HepG2 (cell line): ENCODE results near the gene PTPRM. TPM values are rescaled to one million over a fixed set of nuclear protein-coding genes. Genes with fewer than 3 reads are reported as not detected.

ENCODE experiments used
- ATAC-seq: fragments of 200-7000 bp; cut with Tn5 transposase; 3 replicates; pipeline ENCODE4 v1.9.1; 2020; ENCODE audit warnings: mild to moderate bottlenecking, moderate library complexity
- BruUV-seq: library from RNA; stranded (reverse); fragments of 400-500 nt; replicated peaks from 2 replicates; lab custom pipeline; 2021; lab: Mats Ljungman, UMichigan
- CTCF ChIA-PET: fragments of 300-600 bp; formaldehyde crosslinking; extraction: SDS; loops from one replicate; lab custom pipeline; 2021; ENCODE audit warnings: low total read pairs, inconsistent platforms, low intra/inter-chr PET ratio; lab: Yijun Ruan, JAX
- POLR2A ChIA-PET: fragments of 350-600 bp; sonication (Branson Sonifier 250); formaldehyde crosslinking; loops from one replicate; lab custom pipeline; 2020; ENCODE audit warnings: antibody characterized with exemption, inconsistent platforms; lab: Yijun Ruan, JAX
- DNase-seq: peaks from one replicate; pipeline ENCODE4 v3.0.0-alpha.2; 2015; ENCODE audit warnings: low spot score
- FAIRE-seq: peaks from 3 replicates; lab custom pipeline; 2011; peaks lifted over from hg19 to GRCh38; lab: Jason Lieb, UNC
- H2AFZ ChIP-seq: one replicate; pipeline ENCODE4 v1.6.1; 2011; ENCODE audit warnings: low read length, inconsistent platforms
- H3K27ac ChIP-seq: fragments of 300-600 bp; 3 replicates; pipeline ENCODE4 v1.8.0; 2011; ENCODE audit warnings: mixed run types, mild to moderate bottlenecking, mixed read lengths, low read length, inconsistent platforms; ENCODE audit not compliant: insufficient read depth; ENCODE audit errors: extremely low read length
- H3K27me3 ChIP-seq, 2 experiments: fragments of 200-600 bp in 1 of 2; 2 replicates in 1 of 2; 3 replicates in 1 of 2; pipeline versions ENCODE4 v1.6.0 to v1.8.0; 2011; ENCODE audit warnings: low read length in 2 of 2, mild to moderate bottlenecking in 2 of 2, moderate library complexity in 2 of 2, inconsistent platforms in 1 of 2; ENCODE audit not compliant: insufficient read depth in 2 of 2, control insufficient read depth in 1 of 2
- H3K36me3 ChIP-seq, 2 experiments: fragments of 200-600 bp in 1 of 2; replicated peaks in 1 of 2; 2 replicates in 1 of 2; 3 replicates in 1 of 2; pipeline versions ENCODE4 v1.5.1 to v1.8.0; 2011; ENCODE audit warnings: low read length in 2 of 2, inconsistent platforms in 1 of 2; ENCODE audit not compliant: insufficient read depth in 2 of 2, control insufficient read depth in 1 of 2
- H3K4me1 ChIP-seq: 2 replicates; pipeline ENCODE4 v1.5.1; 2012; ENCODE audit warnings: low read length, inconsistent platforms; ENCODE audit not compliant: insufficient read depth
- H3K4me2 ChIP-seq: 2 replicates; pipeline ENCODE4 v1.6.0; 2011; ENCODE audit warnings: low read depth, low read length, inconsistent platforms
- H3K4me3 ChIP-seq, 3 experiments: fragments of 200-600 bp in 1 of 3; sonication (generic), shearing (Covaris generic) in 1 of 3; replicated peaks in 1 of 3; 2 replicates each; pipeline ENCODE4 v1.5.1; 2011 to 2016; ENCODE audit warnings: low read length in 3 of 3, inconsistent platforms in 2 of 3, low read depth in 2 of 3, mild to moderate bottlenecking in 2 of 3, control low read depth in 1 of 3, mixed read lengths in 1 of 3; ENCODE audit not compliant: insufficient read depth in 1 of 3
- H3K79me2 ChIP-seq: one replicate; pipeline ENCODE4 v1.6.1; 2011; ENCODE audit warnings: low read length, inconsistent platforms; ENCODE audit not compliant: insufficient read depth
- H3K9ac ChIP-seq: 2 replicates; pipeline ENCODE4 v1.6.0; 2011; ENCODE audit warnings: mild to moderate bottlenecking, low read depth, low read length, inconsistent platforms; ENCODE audit not compliant: insufficient read depth
- H3K9me3 ChIP-seq: 2 replicates; pipeline ENCODE4 v1.5.1; 2012; ENCODE audit warnings: mild to moderate bottlenecking, low read length
- H4K20me1 ChIP-seq: 2 replicates; pipeline ENCODE4 v1.6.0; 2011; ENCODE audit warnings: inconsistent platforms, mild to moderate bottlenecking, low read length, moderate library complexity; ENCODE audit not compliant: insufficient read depth
- ARNT2 ChIP-seq: sonication (generic); formaldehyde crosslinking; IDR thresholded peaks from 2 replicates; pipeline ENCODE4 v1.8.0; 2022; ENCODE audit warnings: mild to moderate bottlenecking, low read depth, missing genetic modification reagents, moderate library complexity
- BRD4 ChIP-seq: sonication (generic); formaldehyde crosslinking; IDR thresholded peaks from 2 replicates; pipeline ENCODE4 v1.4.0; 2020; ENCODE audit warnings: missing genetic modification reagents
- HNF4A ChIP-seq: sonication (generic); formaldehyde crosslinking; IDR thresholded peaks from 2 replicates; pipeline ENCODE4 v1.4.0; 2020; ENCODE audit warnings: missing genetic modification reagents
- KAT8 ChIP-seq: IDR thresholded peaks from 2 replicates; pipeline ENCODE4 v1.6.1; 2016; ENCODE audit warnings: missing genetic modification reagents, missing compliant biosample characterization
- KLF12 ChIP-seq: sonication (generic); formaldehyde crosslinking; IDR thresholded peaks from 2 replicates; pipeline ENCODE4 v1.4.0; 2020; ENCODE audit warnings: missing genetic modification reagents, borderline replicate concordance
- NONO ChIP-seq, 2 experiments: fragments of 450-650 bp in 1 of 2; sonication (generic) in 1 of 2; formaldehyde crosslinking in 1 of 2; IDR thresholded peaks in 1 of 2; conservative IDR thresholded peaks in 1 of 2; 2 replicates each; pipeline versions ENCODE4 v1.6.1 to v1.8.0; 2017 to 2022; ENCODE audit warnings: mild to moderate bottlenecking in 1 of 2, missing genetic modification reagents in 1 of 2, moderate library complexity in 1 of 2
- NR2C2 ChIP-seq: sonication (generic); formaldehyde crosslinking; IDR thresholded peaks from 2 replicates; pipeline ENCODE4 v1.4.0; 2020; ENCODE audit warnings: missing genetic modification reagents, mild to moderate bottlenecking, moderate library complexity, borderline replicate concordance
- POGZ ChIP-seq: sonication (generic); formaldehyde crosslinking; IDR thresholded peaks from 2 replicates; pipeline ENCODE4 v1.4.0; 2020; ENCODE audit warnings: mild to moderate bottlenecking, missing genetic modification reagents
- TOE1 ChIP-seq: sonication (generic); formaldehyde crosslinking; IDR thresholded peaks from 2 replicates; pipeline ENCODE4 v1.4.0; 2020; ENCODE audit warnings: mild to moderate bottlenecking, missing genetic modification reagents
- ZBTB8A ChIP-seq: sonication (generic); formaldehyde crosslinking; IDR thresholded peaks from 2 replicates; pipeline ENCODE4 v1.4.0; 2020; ENCODE audit warnings: mild to moderate bottlenecking, low read depth, missing genetic modification reagents, borderline replicate concordance
- ZFP41 ChIP-seq: sonication (generic); formaldehyde crosslinking; IDR thresholded peaks from 2 replicates; pipeline ENCODE4 v1.4.0; 2020; ENCODE audit warnings: mild to moderate bottlenecking, missing genetic modification reagents, borderline replicate concordance
- ZNF230 ChIP-seq: sonication (generic); formaldehyde crosslinking; IDR thresholded peaks from 2 replicates; pipeline ENCODE4 v1.4.0; 2020; ENCODE audit warnings: mild to moderate bottlenecking, missing genetic modification reagents
- ZNF460 ChIP-seq: sonication (generic); formaldehyde crosslinking; IDR thresholded peaks from 2 replicates; pipeline ENCODE4 v1.5.1; 2020; ENCODE audit warnings: missing genetic modification reagents, mild to moderate bottlenecking, borderline replicate concordance
- ZNF549 ChIP-seq: sonication (generic); formaldehyde crosslinking; IDR thresholded peaks from 2 replicates; pipeline ENCODE4 v1.5.0; 2020; ENCODE audit warnings: missing genetic modification reagents
- ZNF629 ChIP-seq: sonication (generic); formaldehyde crosslinking; conservative IDR thresholded peaks from 2 replicates; pipeline ENCODE4 v1.5.0; 2020; ENCODE audit warnings: missing genetic modification reagents
- ZNF720 ChIP-seq: sonication (generic); formaldehyde crosslinking; IDR thresholded peaks from 2 replicates; pipeline ENCODE4 v1.4.0; 2020; ENCODE audit warnings: missing genetic modification reagents
- ZNF841 ChIP-seq: sonication (generic); formaldehyde crosslinking; IDR thresholded peaks from 2 replicates; pipeline ENCODE4 v1.8.1; 2023; ENCODE audit warnings: missing genetic modification reagents, borderline replicate concordance
- WGBS: methylation state at CpG from one replicate; pipeline ENCODE4 v1.1.6; 2017; ENCODE audit warnings: low lambda C conversion rate; 5-methylcytosine and 5-hydroxymethylcytosine counted together
- in situ Hi-C: cut with HindIII; loops from 2 replicates; pipeline ENCODE4 v1.10.0; 2017; ENCODE audit warnings: low pct_unique_long_range_greater_than_20kb; ENCODE audit not compliant: extremely low pct_ligation_motif_present
- intact Hi-C: fragments of 100-400 bp; cut with micrococcal nuclease; formaldehyde crosslinking; loops from one replicate; pipeline ENCODE4 v1.10.0; 2022; ENCODE audit not compliant: unreplicated experiment
- polyA plus RNA-seq, 8 experiments: library from polyadenylated mRNA; depleted of rRNA in 3 of 8; stranded (reverse) in 7 of 8; unstranded in 1 of 8; fragments of >200 nt; fragmentation: Illumina TruSeq in 4 of 8; extraction: Trizol in 4 of 8; gene quantifications; 2 replicates each; pipeline versions ENCODE4 v1.2.1 to v1.2.3, GENCODE V29; 2011 to 2016; ENCODE audit warnings: low read depth in 4 of 8, missing spikeins in 1 of 8, mixed read lengths in 1 of 8; ENCODE audit not compliant: insufficient read depth in 1 of 8
- total RNA-seq, 5 experiments: library from RNA; depleted of rRNA; stranded (reverse); fragments of >200 nt; fragmentation: Illumina TruSeq; extraction: Trizol; gene quantifications; 2 replicates each; pipeline ENCODE4 v1.2.3, GENCODE V29; 2016; ENCODE audit warnings: low read depth in 1 of 5
- TF ChIP-seq, protein P1 (sequence below): sonication (generic); formaldehyde crosslinking; IDR thresholded peaks from 2 replicates; pipeline ENCODE4 v1.8.1; 2023; ENCODE audit warnings: mild to moderate bottlenecking, moderate library complexity, missing genetic modification reagents

Gene PTPRM
- total and polyA plus RNA-seq, 2 of the 13 experiments (the other 11 are each of a cell fraction or from before 2014, with no cell fraction given), result 12.6 to 108 TPM

DNA sequence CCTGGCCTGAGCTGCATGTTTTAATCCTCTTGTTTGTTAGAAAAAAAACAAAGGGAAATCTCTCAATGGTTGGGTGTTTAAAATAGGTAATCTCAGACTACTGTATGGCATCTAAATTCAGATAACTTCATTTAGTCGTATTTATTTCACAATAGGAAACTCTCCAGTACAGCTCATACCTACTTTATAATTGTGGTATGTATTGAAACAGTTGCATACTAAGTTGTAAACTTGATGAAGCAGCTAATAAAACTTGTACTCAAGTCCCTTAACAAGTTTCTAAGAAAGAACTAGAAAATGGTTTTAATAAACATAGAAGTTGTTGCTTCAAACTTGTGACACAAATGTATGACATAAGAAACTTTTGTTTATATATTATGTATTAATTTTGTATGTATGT is 334.5 kb downstream of the PTPRM start:
- Histone ChIP-seq H3K36me3 (peaks cover 3% of the 10 kb centered on the region in 2 experiments; a peak in 1 of 5 replicates), H3K4me2 (no peak overlapping the region), H3K9ac (no peak overlapping the region), H3K4me1 (no peaks in the 10 kb centered on the region), H2AFZ (no peak overlapping the region), H3K9me3 (no peaks in the 10 kb centered on the region), H3K4me3 (no peak overlapping the region), H4K20me1 (no peaks in the 10 kb centered on the region; the same call in 1 of the 2 replicates), H3K27ac (no peak overlapping the region), H3K79me2 (no peaks in the 10 kb centered on the region), H3K27me3 (no peaks in the 10 kb centered on the region)
- intact Hi-C loops (loop anchor here (5.0 kb wide), 1 partner anchor 49 kb away; no protein-coding TSS in a partner anchor), in situ Hi-C loops (no loop called here)
- TF ChIP-seq POGZ (CRISPR knock-in tag), result no peak
- TF ChIP-seq, protein P1, sequence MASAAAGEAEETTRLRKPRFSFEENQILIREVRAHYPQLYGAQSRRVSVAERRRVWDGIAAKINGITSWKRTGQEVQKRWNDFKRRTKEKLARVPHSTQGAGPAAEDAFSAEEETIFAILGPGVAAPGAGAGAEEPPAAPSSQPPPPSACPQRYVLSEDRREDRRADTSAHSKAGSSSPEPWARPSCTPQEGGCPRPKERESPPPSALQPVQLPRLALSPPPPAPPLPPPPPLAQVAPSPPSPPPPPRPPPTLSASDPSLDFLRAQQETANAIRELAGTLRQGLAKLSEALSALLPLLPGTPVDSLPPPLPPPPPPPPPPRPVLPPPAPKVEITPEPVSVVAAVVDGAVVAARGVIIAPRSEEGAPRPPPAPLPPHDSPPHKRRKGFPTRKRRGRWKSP (CRISPR knock-in tag), result no peak
- TF ChIP-seq ZNF549 (CRISPR knock-in tag), result no peak
- no peak for TF ChIP-seq ARNT2
- TF ChIP-seq KLF12 (CRISPR knock-in tag), result no peak
- no peak for TF ChIP-seq KAT8 (CRISPR knock-in tag)
- TF ChIP-seq NONO (IDR thresholded peaks at IDR 0.05), result no peak
- no peak for TF ChIP-seq NONO (CRISPR knock-in tag; conservative IDR thresholded peaks at IDR 0.05)
- no peak for TF ChIP-seq BRD4 (CRISPR knock-in tag)
- TF ChIP-seq ZBTB8A (CRISPR knock-in tag), result no peak
- TF ChIP-seq ZNF629 (CRISPR knock-in tag), result no peak
- no peak for TF ChIP-seq ZNF841 (CRISPR knock-in tag)
- TF ChIP-seq HNF4A, result no peak
- no peak for TF ChIP-seq ZNF460 (CRISPR knock-in tag)
- TF ChIP-seq ZFP41 (CRISPR knock-in tag), result no peak
- TF ChIP-seq TOE1 (CRISPR knock-in tag), result no peak
- TF ChIP-seq ZNF230 (CRISPR knock-in tag), result no peak
- no peak for TF ChIP-seq NR2C2 (CRISPR knock-in tag)
- no peak for TF ChIP-seq ZNF720 (CRISPR knock-in tag)
- 100% methylated on average over 1 of the region's 1 CpG for WGBS
- no peak for DNase-seq
- no peak for ATAC-seq
- CTCF ChIA-PET, result no interaction called here
- POLR2A ChIA-PET, result no interaction called here
- BruUV-seq, result no TSS peak
- no peak for FAIRE-seq
